Activated T-cell treated with anti-CD3 and anti-CD28 coated beads, Interleukin-2, amount 50 U/mL, for 24 hours (primary cell): ENCODE results near the gene LSM7.

Experiments
- DNase-seq: peaks from one replicate; pipeline ENCODE4 v3.0.0-alpha.2; 2020
- H3K27ac Mint-ChIP-seq: 2 replicates; pipeline ENCODE4 v1.8.0; 2020; ENCODE audit warnings: mild to moderate bottlenecking, mixed read lengths
- H3K27me3 Mint-ChIP-seq: 2 replicates; pipeline ENCODE4 v1.8.0; 2020; ENCODE audit warnings: mixed read lengths
- H3K36me3 Mint-ChIP-seq: 2 replicates; pipeline ENCODE4 v1.8.0; 2020; ENCODE audit warnings: low read depth, mixed read lengths
- H3K4me1 Mint-ChIP-seq: 2 replicates; pipeline ENCODE4 v1.8.0; 2020; ENCODE audit warnings: low read depth, mixed read lengths
- H3K4me3 Mint-ChIP-seq: 2 replicates; pipeline ENCODE4 v1.8.0; 2020; ENCODE audit warnings: mild to moderate bottlenecking, moderate library complexity, mixed read lengths
- H3K9me3 Mint-ChIP-seq: 2 replicates; pipeline ENCODE4 v1.8.0; 2020; ENCODE audit warnings: mixed read lengths

LSM7 gene

GRCh38 chr19:2345794-2346663 is 17.6 kb upstream of the LSM7 start:
- peaks cover 17% of the 10 kb centered on the region for H3K36me3 Mint-ChIP-seq
- no peak overlapping the region for H3K27ac Mint-ChIP-seq
- no peaks in the 10 kb centered on the region for H3K27me3 Mint-ChIP-seq
- no peak for DNase-seq
- H3K4me3 Mint-ChIP-seq: no peak overlapping the region
- no peaks in the 10 kb centered on the region for H3K4me1 Mint-ChIP-seq
- H3K9me3 Mint-ChIP-seq: no peaks in the 10 kb centered on the region

- H3K27me3 Mint-ChIP-seq: no peaks in the 10 kb centered on the region
- no peaks in the 10 kb centered on the region for H3K9me3 Mint-ChIP-seq
- H3K36me3 Mint-ChIP-seq: peaks cover 17% of the 10 kb centered on the region
- no peaks in the 10 kb centered on the region for H3K4me1 Mint-ChIP-seq
- no peak overlapping the region for H3K27ac Mint-ChIP-seq
- no peak overlapping the region for H3K4me3 Mint-ChIP-seq
- no peak for DNase-seq
These were observed 16.7 kb upstream of the LSM7 start for GRCh38 chr19:2345076-2345475.

- DNase-seq: no peak
- Mint-ChIP-seq H3K4me1 (no peaks in the 10 kb centered on the region), H3K36me3 (peaks cover 17% of the 10 kb centered on the region)
These were observed 16.0 kb upstream of the LSM7 start for GRCh38 chr19:2344381-2344870.

DNA sequence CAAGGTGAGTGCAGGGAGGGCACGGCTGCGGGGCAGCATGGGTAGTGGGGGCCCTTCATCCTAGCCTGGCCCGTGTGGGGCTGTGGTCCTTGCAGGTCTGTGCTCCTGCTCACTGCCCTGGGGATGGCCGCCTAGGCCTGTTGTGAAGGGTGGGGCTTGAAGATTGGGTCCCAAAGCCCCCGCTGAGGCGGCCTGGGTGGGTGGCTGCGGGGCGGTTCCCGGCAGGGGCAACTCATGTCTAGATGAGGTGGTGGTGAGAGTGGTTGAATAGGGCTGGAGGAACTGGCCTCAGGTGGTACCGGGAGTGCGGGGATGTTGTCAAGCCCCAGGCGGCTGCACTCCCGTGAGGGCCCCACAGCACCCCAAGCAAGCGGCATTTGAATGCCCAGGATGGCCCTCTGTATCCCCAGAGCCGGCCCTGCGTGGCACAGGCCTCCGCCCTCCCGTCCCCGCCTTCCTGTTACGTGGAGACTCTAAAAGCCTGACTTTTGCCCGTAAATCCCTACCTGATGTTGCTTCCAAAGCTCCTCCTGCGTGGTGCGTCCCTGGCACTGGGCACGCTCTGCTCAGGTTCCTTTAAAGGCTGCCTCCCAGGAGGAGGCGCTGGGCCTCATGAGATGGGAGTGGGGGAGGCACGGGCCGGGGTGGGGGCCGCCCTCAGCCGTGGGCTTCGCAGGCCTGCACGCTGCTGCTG is 15.1 kb upstream of the LSM7 start:
- DNase-seq: no peak
- Mint-ChIP-seq H3K4me1 (no peaks in the 10 kb centered on the region), H3K4me3 (no peak overlapping the region), H3K36me3 (peaks cover 21% of the 10 kb centered on the region), H3K27me3 (no peaks in the 10 kb centered on the region), H3K27ac (no peak overlapping the region), H3K9me3 (no peaks in the 10 kb centered on the region)

More at GRCh38 chr19:2344381-2344870, 16.0 kb upstream of the LSM7 start:
- Mint-ChIP-seq H3K27me3 (no peaks in the 10 kb centered on the region), H3K4me3 (no peak overlapping the region), H3K9me3 (no peaks in the 10 kb centered on the region), H3K27ac (no peak overlapping the region)

GRCh38 chr19:2342656-2343288 is 14.4 kb upstream of the LSM7 start:
- H3K27ac Mint-ChIP-seq: no peak overlapping the region
- DNase-seq: no peak
- no peaks in the 10 kb centered on the region for H3K9me3 Mint-ChIP-seq
- H3K36me3 Mint-ChIP-seq: peaks cover 24% of the 10 kb centered on the region
- H3K4me3 Mint-ChIP-seq: no peak overlapping the region
- H3K4me1 Mint-ChIP-seq: no peaks in the 10 kb centered on the region
- H3K27me3 Mint-ChIP-seq: no peaks in the 10 kb centered on the region

DNA sequence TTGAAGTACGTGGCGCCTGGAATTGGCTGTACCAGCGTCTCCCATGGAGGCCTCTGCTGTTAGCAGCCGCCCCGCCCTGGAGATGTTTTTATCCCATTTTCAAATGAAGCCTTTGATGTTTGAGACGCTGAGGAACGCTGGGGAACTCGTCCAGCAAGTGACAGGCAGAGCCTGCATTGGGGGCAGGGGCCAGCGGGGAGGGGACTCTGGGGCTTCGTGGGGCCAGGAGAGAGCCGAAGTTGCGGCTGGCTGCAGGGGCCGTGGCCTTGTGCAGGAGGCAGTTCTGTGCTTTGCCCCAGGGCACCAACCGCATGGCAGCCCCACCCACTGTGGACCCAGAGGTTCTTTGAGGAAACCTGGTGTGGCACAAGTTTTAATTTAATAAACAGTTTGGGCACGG is 13.6 kb upstream of the LSM7 start:
- Mint-ChIP-seq H3K4me1 (no peaks in the 10 kb centered on the region), H3K9me3 (no peaks in the 10 kb centered on the region), H3K27me3 (no peaks in the 10 kb centered on the region), H3K4me3 (no peak overlapping the region), H3K27ac (no peak overlapping the region), H3K36me3 (peaks cover 26% of the 10 kb centered on the region)
- no peak for DNase-seq

GRCh38 chr19:2341244-2341751 is 12.9 kb upstream of the LSM7 start:
- H3K27me3 Mint-ChIP-seq: no peaks in the 10 kb centered on the region
- no peak overlapping the region for H3K27ac Mint-ChIP-seq
- peaks cover 26% of the 10 kb centered on the region for H3K36me3 Mint-ChIP-seq
- no peak overlapping the region for H3K4me3 Mint-ChIP-seq
- peaks cover under 1% of the 10 kb centered on the region for H3K4me1 Mint-ChIP-seq
- DNase-seq: no peak
- no peaks in the 10 kb centered on the region for H3K9me3 Mint-ChIP-seq

- no peak overlapping the region for H3K4me3 Mint-ChIP-seq
- peaks cover 4% of the 10 kb centered on the region for H3K9me3 Mint-ChIP-seq
- no peaks in the 10 kb centered on the region for H3K27me3 Mint-ChIP-seq
- H3K27ac Mint-ChIP-seq: no peak overlapping the region
- peaks cover 26% of the 10 kb centered on the region for H3K36me3 Mint-ChIP-seq
- DNase-seq: no peak
- H3K4me1 Mint-ChIP-seq: peaks cover 6% of the 10 kb centered on the region
These were observed 12.3 kb upstream of the LSM7 start for GRCh38 chr19:2340496-2341243.

DNA sequence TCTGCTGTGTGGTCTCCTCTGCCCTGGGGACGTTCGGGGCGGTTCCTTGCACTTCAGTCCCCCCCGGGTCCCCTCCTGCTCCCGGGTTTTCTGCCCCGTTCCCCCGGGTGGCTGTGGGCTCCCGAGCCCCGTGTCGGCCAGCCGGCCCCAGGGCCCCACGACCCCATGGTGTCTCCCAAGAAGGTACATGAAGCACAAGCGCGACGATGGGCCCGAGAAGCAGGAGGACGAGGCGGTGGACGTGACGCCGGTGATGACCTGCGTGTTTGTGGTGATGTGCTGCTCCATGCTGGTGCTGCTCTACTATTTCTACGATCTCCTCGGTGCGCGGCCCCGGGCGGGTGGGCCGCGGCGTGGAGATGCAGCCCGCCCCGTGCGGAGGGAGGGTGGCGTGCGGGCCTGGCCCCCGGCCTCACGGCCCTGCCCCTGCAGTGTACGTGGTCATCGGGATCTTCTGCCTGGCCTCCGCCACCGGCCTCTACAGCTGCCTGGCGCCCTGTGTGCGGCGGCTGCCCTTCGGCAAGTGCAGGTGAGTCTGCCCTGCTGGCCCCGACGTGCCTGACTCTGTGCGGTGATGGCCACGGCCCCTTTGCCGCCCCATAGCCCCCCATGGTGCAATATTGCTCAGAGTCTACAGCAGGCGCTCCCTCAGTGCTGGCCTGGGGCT is 11.4 kb upstream of the LSM7 start:
- peaks cover 7% of the 10 kb centered on the region for H3K4me1 Mint-ChIP-seq
- peaks cover 25% of the 10 kb centered on the region for H3K36me3 Mint-ChIP-seq
- H3K9me3 Mint-ChIP-seq: peaks cover 5% of the 10 kb centered on the region
- DNase-seq: no peak
- no peak overlapping the region for H3K27ac Mint-ChIP-seq
- no peaks in the 10 kb centered on the region for H3K27me3 Mint-ChIP-seq
- no peak overlapping the region for H3K4me3 Mint-ChIP-seq

DNA sequence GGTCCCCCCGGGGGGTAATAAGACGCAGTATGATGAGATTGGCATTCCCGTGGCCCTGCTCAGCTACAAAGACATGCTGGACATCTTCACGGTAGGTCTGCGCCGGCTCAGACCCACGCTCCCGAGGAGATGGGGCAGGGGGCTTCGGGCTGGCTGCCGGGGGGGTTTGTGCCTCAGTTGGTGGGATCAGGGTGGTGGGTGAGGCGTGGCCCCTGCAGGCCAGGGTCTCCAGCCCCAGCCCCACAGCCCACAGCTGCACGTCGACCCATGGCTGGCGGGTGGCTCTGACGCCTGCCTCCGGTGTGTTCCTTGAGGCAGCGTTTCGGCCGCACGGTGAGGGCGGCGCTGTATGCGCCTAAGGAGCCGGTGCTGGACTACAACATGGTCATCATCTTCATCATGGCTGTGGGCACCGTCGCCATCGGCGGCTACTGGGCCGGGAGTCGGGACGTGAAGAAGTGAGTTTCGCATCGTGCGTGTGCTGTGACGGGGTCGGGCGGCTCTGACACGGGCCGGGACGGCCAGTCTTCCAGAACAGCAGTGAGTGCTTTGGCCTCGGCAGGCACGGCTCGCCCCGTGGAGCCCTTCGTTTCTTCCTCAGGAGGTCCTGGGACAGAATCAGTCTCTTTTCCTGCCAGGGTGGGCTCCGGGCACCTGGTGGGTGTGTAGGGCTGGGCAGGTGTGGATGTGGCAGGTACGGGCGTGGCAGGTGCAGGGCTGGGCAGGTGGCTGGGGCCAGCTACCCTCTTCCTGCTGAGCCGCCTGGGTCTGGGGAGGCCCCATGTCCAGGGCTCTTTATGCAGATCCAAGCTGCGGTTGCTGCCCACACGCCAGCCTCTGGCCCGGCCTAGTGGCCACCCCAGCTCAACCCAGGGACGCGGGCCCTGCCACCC is 10.6 kb upstream of the LSM7 start:
- Mint-ChIP-seq H3K9me3 (peaks cover 5% of the 10 kb centered on the region), H3K4me3 (no peak overlapping the region), H3K27me3 (no peaks in the 10 kb centered on the region), H3K4me1 (peaks cover 7% of the 10 kb centered on the region), H3K36me3 (peaks cover 24% of the 10 kb centered on the region), H3K27ac (no peak overlapping the region)
- no peak for DNase-seq

DNA sequence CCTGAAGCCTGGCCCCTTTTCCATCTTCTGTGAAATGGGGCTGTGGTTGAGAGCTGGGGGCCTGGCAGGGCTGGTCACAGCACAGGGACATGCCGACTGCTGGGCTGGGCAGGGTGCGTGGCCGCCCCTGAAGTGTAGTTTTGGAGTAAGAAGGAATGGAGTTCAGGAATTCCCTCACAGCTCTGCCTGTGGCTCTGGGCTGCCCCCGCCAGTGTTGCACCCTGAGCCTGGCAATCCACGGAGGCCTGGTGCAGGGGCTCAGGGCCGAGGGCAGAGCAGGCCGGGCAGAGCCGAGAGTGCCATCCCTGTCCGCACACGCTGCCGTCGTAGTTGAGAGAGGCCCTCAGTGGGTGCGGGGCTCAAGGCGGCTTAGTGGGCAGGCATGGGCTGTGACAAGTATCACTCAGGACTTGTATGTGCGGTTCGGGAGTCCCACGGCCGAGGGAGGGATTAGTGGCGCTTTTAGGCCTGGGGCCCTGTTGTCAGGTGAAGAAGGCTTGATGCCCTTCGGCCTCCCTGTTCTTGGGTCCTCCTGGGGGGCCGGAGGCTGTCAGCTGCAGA is 9.7 kb upstream of the LSM7 start:
- Mint-ChIP-seq H3K4me3 (no peak overlapping the region), H3K36me3 (peaks cover 24% of the 10 kb centered on the region), H3K4me1 (peaks cover 13% of the 10 kb centered on the region), H3K27ac (no peak overlapping the region), H3K9me3 (peaks cover 5% of the 10 kb centered on the region), H3K27me3 (no peaks in the 10 kb centered on the region)
- DNase-seq: no peak

GRCh38 chr19:2337329-2337707 is 8.9 kb upstream of the LSM7 start:
- DNase-seq: no peak
- Mint-ChIP-seq H3K4me3 (no peak overlapping the region), H3K4me1 (peaks cover 18% of the 10 kb centered on the region), H3K9me3 (peaks cover 5% of the 10 kb centered on the region), H3K36me3 (peaks cover 24% of the 10 kb centered on the region), H3K27ac (no peak overlapping the region), H3K27me3 (no peaks in the 10 kb centered on the region)
